Tibial nerve (tissue), 4 donors: Measurements from ENCODE around the gene CAMTA1.

ENCODE experiments used
- CTCF ChIP-seq, 5 experiments: fragments of 200-600 bp in 3 of 5; fragments of 450-650 bp in 2 of 5; sonication (generic) in 3 of 5; IDR thresholded peaks; one replicate each; pipeline ENCODE4 v1.5.1; 2016 to 2019; ENCODE audit warnings: antibody characterized with exemption in 5 of 5, mild to moderate bottlenecking in 3 of 5, moderate library complexity in 2 of 5
- EP300 ChIP-seq, 2 donors: sonication (generic); formaldehyde crosslinking; IDR thresholded peaks; one replicate each; pipeline ENCODE4 v1.6.1; 2017; ENCODE audit warnings: antibody characterized with exemption in 2 of 2, mild to moderate bottlenecking in 1 of 2
- POLR2A ChIP-seq, 2 donors: fragments of 450-650 bp; IDR thresholded peaks; one replicate each; pipeline ENCODE4 v1.6.1; 2017; ENCODE audit warnings: antibody characterized with exemption in 2 of 2, mild to moderate bottlenecking in 2 of 2, moderate library complexity in 2 of 2

DNA sequence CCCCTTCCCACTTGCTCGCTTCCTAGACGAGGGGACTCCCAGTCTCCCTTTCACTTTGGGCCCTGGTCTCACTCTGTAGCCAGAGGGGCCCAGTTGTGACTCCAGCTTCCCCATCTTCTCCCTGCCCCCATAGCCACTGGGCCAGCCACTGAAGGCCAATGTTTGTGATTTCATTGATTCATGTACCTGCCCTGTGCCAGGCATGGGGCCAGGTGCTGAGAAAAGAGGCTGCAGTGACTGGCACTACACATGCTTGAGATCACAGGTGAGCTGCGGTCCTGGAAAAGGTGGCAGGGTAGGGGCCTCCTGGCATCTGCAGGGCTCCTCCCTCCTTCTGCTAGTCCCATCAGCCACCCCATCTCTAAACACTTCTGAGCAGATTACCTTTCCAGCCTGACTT, 640.5 kb downstream of the CAMTA1 start:
- TF ChIP-seq POLR2A (IDR thresholded peaks at IDR 0.05) (no peak), CTCF (IDR thresholded peaks at IDR 0.05) (no peak), EP300 (IDR thresholded peaks at IDR 0.05) (no peak)
